ENCODE results near the gene MAP3K4.

Gene MAP3K4

GRCh38 chr6:160991406-160992060, at the start of gene MAP3K4:
Gene MAP3K4, plus strand, starts transcription at chr6:160991769. Its CDS starts 163 bp downstream, at chr6:160991932.
- DNase-seq (ENCODE audit: low read depth), result no peak

- DNase-seq (ENCODE audit: low read depth), result no peak
Measured at GRCh38 chr6:160943997-160944396, 47.6 kb upstream of the MAP3K4 start.

GRCh38 chr6:160945516-160946177, 45.9 kb upstream of the MAP3K4 start:
- no peak for DNase-seq (ENCODE audit: low read depth)

- DNase-seq (ENCODE audit: low read depth), result no peak
Measured at GRCh38 chr6:160949531-160949930, 42.0 kb upstream of the MAP3K4 start.

- DNase-seq (ENCODE audit: low read depth), result no peak
Measured at GRCh38 chr6:160950507-160950906, 41.1 kb upstream of the MAP3K4 start.

GRCh38 chr6:160951187-160952030, 40.2 kb upstream of the MAP3K4 start:
- no peak for DNase-seq (ENCODE audit: low read depth)

GRCh38 chr6:160952633-160953281, 38.8 kb upstream of the MAP3K4 start:
- no peak for DNase-seq (ENCODE audit: low read depth)

- no peak for DNase-seq (ENCODE audit: low read depth)
Measured at GRCh38 chr6:160955508-160956295, 35.9 kb upstream of the MAP3K4 start.

GRCh38 chr6:160956300-160957035, 35.1 kb upstream of the MAP3K4 start:
- no peak for DNase-seq (ENCODE audit: low read depth)

GRCh38 chr6:160959726-160960435, 31.7 kb upstream of the MAP3K4 start:
- no peak for DNase-seq (ENCODE audit: low read depth)

GRCh38 chr6:160960839-160961238, 30.7 kb upstream of the MAP3K4 start:
- DNase-seq (ENCODE audit: low read depth), result no peak

GRCh38 chr6:160962835-160963623, 28.5 kb upstream of the MAP3K4 start:
- DNase-seq (ENCODE audit: low read depth), result no peak

- DNase-seq (ENCODE audit: low read depth), result no peak
Measured at GRCh38 chr6:160963651-160964050, 27.9 kb upstream of the MAP3K4 start.

GRCh38 chr6:160965893-160966292, 25.7 kb upstream of the MAP3K4 start:
- no peak for DNase-seq (ENCODE audit: low read depth)

- no peak for DNase-seq (ENCODE audit: low read depth)
Measured at GRCh38 chr6:160966493-160967229, 24.9 kb upstream of the MAP3K4 start.

- DNase-seq (ENCODE audit: low read depth), result no peak
Measured at GRCh38 chr6:160967351-160967750, 24.2 kb upstream of the MAP3K4 start.

- no peak for DNase-seq (ENCODE audit: low read depth)
Measured at GRCh38 chr6:160967833-160968232, 23.7 kb upstream of the MAP3K4 start.

GRCh38 chr6:160971171-160971570, 20.4 kb upstream of the MAP3K4 start:
- DNase-seq (ENCODE audit: low read depth), result no peak

- DNase-seq (ENCODE audit: low read depth), result peak; percentile 78
Measured at GRCh38 chr6:160972111-160972510, 19.5 kb upstream of the MAP3K4 start.

All from GM04503 (cell line).